Fibroblast of mammary gland (primary cell): ENCODE measurements around the gene RFTN1.

Experiments used
- DNase-seq: peaks from one replicate; pipeline ENCODE4 v3.0.0-alpha.2; 2010; ENCODE audit warnings: low read depth
- H3K4me3 ChIP-seq: 2 replicates; pipeline ENCODE4 v1.5.1; 2011; ENCODE audit warnings: low read depth, mild to moderate bottlenecking, low read length, moderate library complexity; ENCODE audit not compliant: control insufficient read depth
- CTCF ChIP-seq: conservative IDR thresholded peaks from 2 replicates; pipeline ENCODE4 v1.5.1; 2011; ENCODE audit warnings: low read depth, low read length, inconsistent platforms; ENCODE audit not compliant: control insufficient read depth, insufficient read depth

The RFTN1 gene

GRCh38 chr3:16468336-16469098 is 45.0 kb downstream of the RFTN1 start:
- DNase-seq: no peak
- H3K4me3 ChIP-seq: no peak overlapping the region
- no peak for TF ChIP-seq CTCF

- no peak for TF ChIP-seq CTCF
- no peak overlapping the region for H3K4me3 ChIP-seq
- DNase-seq: no peak
These were observed 45.5 kb downstream of the RFTN1 start for GRCh38 chr3:16468002-16468335.

GRCh38 chr3:16467393-16467792 is 46.1 kb downstream of the RFTN1 start:
- TF ChIP-seq CTCF: no peak
- DNase-seq: no peak
- H3K4me3 ChIP-seq: no peak overlapping the region

GRCh38 chr3:16466822-16467221 is 46.7 kb downstream of the RFTN1 start:
- DNase-seq: no peak
- no peak overlapping the region for H3K4me3 ChIP-seq
- no peak for TF ChIP-seq CTCF

- no peak overlapping the region for H3K4me3 ChIP-seq
- DNase-seq: no peak
- TF ChIP-seq CTCF: no peak
These were observed 48.9 kb downstream of the RFTN1 start for GRCh38 chr3:16464511-16465148.

- H3K4me3 ChIP-seq: no peak overlapping the region
- TF ChIP-seq CTCF: no peak
- DNase-seq: no peak
These were observed 49.6 kb downstream of the RFTN1 start for GRCh38 chr3:16463914-16464313.
